ENCODE results near the gene TUBGCP2. TPM values are rescaled to one million over a fixed set of nuclear protein-coding genes. Genes with fewer than 3 reads are reported as not detected.
A peak's percentile ranks its signal among the peaks of the same experiment; 100 is the strongest.

TUBGCP2 gene
- total RNA-seq, 4 donors from 2014 or later = 21.5 to 43.8 (median 36.5) TPM

DNA sequence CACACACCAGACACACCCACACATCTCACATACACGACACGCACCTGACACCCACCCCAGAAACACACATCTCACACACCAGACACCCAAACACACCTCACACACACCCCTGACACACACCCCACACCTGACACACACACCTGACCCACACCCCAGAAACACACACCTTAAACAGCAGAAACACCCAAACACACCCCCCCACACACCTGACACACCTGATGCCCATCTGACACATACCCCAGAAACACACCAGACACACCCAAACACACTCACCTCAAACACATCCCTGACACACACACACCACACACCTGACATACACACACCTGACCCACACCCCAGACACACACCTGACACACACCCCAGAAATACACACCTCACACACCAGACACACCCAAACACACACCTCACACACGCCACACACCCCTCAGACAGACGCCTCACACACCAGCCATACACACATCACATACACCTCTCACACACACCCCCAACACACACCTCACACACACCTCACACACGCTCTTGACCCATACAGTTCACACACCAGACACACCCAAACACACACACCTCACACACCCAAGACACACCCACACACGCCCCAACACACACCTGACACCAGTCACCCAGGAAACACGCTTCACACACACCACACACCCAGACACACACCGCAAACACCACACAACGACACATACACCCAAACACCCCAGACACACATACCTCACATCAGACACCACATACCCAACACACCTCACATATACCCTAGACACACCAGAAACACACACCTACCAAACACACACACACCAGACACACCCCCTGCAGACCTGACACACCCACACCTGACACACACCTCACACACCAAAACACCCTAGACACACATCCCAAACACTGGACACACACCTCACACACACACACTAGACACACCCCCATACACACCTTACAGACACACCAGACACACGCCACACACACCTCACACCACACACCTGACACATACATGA is 29.7 kb upstream of the TUBGCP2 start:
- TF ChIP-seq, protein P1, sequence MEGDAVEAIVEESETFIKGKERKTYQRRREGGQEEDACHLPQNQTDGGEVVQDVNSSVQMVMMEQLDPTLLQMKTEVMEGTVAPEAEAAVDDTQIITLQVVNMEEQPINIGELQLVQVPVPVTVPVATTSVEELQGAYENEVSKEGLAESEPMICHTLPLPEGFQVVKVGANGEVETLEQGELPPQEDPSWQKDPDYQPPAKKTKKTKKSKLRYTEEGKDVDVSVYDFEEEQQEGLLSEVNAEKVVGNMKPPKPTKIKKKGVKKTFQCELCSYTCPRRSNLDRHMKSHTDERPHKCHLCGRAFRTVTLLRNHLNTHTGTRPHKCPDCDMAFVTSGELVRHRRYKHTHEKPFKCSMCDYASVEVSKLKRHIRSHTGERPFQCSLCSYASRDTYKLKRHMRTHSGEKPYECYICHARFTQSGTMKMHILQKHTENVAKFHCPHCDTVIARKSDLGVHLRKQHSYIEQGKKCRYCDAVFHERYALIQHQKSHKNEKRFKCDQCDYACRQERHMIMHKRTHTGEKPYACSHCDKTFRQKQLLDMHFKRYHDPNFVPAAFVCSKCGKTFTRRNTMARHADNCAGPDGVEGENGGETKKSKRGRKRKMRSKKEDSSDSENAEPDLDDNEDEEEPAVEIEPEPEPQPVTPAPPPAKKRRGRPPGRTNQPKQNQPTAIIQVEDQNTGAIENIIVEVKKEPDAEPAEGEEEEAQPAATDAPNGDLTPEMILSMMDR (IDR thresholded peaks at IDR 0.05 in 4 of 5, conservative IDR thresholded peaks at IDR 0.05 in 1 of 5) = no peak
- TF ChIP-seq POLR2A (IDR thresholded peaks at IDR 0.05) = no peak
- peaks cover 5 to 15% of the 10 kb centered on the region in 2 donors for H3K4me1 ChIP-seq
- H3K27me3 ChIP-seq = peaks cover 73 to 87% (median 76%) of the 10 kb centered on the region in 3 donors
- H3K4me3 ChIP-seq = no peak overlapping the region
- no peak for ATAC-seq
- H3K27ac ChIP-seq = no peak overlapping the region
- in situ Hi-C loops (cut with MboI; ENCODE audit: low sequenced_read_pairs in 4 of 4) (no loop called here), intact Hi-C loops (cut with DNase I; ENCODE audit: low total_unique reads) (no loop called here)
- no peak for DNase-seq
- no peaks in the 10 kb centered on the region for H3K36me3 ChIP-seq
- no peaks in the 10 kb centered on the region for H3K9me3 ChIP-seq

DNA sequence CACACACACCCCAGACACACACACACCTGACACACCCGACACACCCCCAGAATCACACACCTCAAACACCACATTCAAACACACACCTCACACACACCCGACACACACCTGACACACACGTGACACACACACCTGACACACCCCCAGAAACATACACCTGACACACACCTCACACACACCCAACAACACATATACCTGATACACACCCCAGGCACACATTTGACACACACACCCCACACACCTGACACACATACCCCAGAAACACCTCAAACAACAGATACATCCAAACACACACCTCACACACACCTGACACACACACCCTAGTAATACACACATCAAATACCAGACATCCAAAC is 28.7 kb upstream of the TUBGCP2 start:
- no peak for ATAC-seq
- intact Hi-C loops (cut with DNase I; ENCODE audit: low total_unique reads) = no loop called here

DNA sequence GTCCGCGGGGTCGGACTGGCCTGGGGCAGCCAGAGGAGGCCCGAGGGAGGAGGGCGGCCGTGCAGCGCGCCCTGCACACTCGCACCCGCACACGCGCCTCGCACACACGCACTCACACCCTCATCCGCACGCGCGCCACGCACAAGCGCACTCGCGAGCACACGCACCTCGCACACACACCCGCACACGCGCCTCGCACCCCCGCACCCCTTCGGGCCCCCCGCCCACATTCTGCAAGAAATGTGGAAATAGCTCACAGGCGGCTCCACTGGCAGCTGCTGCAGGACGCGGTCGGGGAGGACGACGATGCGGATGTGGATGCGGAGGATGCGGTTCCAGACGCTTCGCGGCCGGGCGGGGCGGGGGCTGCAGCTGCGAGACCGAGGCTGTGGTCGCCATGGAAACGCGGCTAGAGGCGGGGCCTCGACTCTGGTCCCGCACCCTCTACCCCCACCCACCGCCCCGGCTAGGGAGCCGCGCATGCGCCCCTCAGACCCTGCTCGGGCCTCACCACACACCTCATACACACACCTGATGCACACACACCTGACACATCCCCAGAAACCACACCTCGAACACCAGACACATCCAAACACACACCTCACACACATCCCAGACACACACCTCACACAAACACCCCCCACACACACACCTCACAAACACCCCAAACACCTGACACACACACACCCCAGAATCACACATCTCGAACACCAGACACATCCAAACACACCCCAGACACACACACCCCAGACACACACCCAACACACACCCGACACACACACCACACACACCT is 28.1 kb upstream of the TUBGCP2 start, which contains the start of gene CALY:
Gene CALY (minus strand): TSS at position 320 of the 793 bp plus-strand sequence. CDS start 7,907 bp downstream, outside the sequence.
- ATAC-seq (no peak), DNase-seq (no peak)
- H3K36me3 ChIP-seq = no peaks in the 10 kb centered on the region
- H3K27me3 ChIP-seq = peaks cover 69 to 86% (median 70%) of the 10 kb centered on the region in 3 donors
- H3K9me3 ChIP-seq = no peaks in the 10 kb centered on the region
- no peak for TF ChIP-seq POLR2A (IDR thresholded peaks at IDR 0.05)
- TF ChIP-seq, protein P1 (IDR thresholded peaks at IDR 0.05 in 4 of 5, conservative IDR thresholded peaks at IDR 0.05 in 1 of 5) = no peak
- intact Hi-C loops (cut with DNase I; ENCODE audit: low total_unique reads) (no loop called here), in situ Hi-C loops (cut with MboI; ENCODE audit: low sequenced_read_pairs in 4 of 4) (no loop called here)
- H3K27ac ChIP-seq = no peak within 1 kb of the TSS
- H3K4me3 ChIP-seq = peak within 1 kb of the TSS in 3 of 4 donors; percentile 27 to 48 (median 36)
- peaks cover 5 to 15% of the 10 kb centered on the region in 2 donors for H3K4me1 ChIP-seq

More for the DNA sequence above, 28.7 kb upstream of the TUBGCP2 start:
- no peak for DNase-seq
- in situ Hi-C loops (cut with MboI; ENCODE audit: low sequenced_read_pairs in 4 of 4) = no loop called here
- H3K9me3 ChIP-seq = no peaks in the 10 kb centered on the region
- TF ChIP-seq, protein P1 (IDR thresholded peaks at IDR 0.05 in 4 of 5, conservative IDR thresholded peaks at IDR 0.05 in 1 of 5) = no peak
- TF ChIP-seq POLR2A (IDR thresholded peaks at IDR 0.05) = no peak
- no peaks in the 10 kb centered on the region for H3K36me3 ChIP-seq
- peaks cover 67 to 86% (median 72%) of the 10 kb centered on the region in 3 donors for H3K27me3 ChIP-seq
- H3K4me1 ChIP-seq = peaks cover 5 to 15% of the 10 kb centered on the region in 2 donors
- H3K27ac ChIP-seq = no peak overlapping the region
- H3K4me3 ChIP-seq = no peak overlapping the region

DNA sequence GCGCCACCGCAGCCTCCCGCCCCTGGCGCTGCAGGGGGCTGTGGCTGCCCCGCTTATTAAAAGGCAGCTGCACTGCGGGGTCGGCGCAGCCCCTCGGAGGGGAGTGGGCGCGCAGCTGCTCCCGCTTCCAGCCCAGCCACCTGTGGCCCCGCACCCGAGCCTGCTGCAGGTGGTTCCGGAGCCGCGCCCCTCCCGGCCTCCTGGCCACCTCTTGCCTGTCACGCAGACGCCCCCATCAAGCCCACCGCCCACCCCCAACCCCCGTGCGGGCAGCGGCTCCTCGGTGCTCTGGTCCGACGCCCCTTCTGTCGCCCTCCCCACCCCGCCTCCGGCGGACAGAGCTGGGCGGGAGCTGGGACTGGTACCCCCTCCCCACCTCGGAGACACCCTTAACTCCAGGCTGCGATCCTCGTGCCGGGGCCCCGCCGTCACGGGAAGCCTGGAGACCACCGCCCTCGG is 27.5 kb upstream of the TUBGCP2 start:
- H3K9me3 ChIP-seq = no peaks in the 10 kb centered on the region
- H3K27me3 ChIP-seq = peaks cover 67 to 85% (median 68%) of the 10 kb centered on the region in 3 donors
- H3K36me3 ChIP-seq = no peaks in the 10 kb centered on the region
- ATAC-seq (no peak), DNase-seq (no peak)
- H3K27ac ChIP-seq = no peak overlapping the region
- intact Hi-C loops (cut with DNase I; ENCODE audit: low total_unique reads) = no loop called here
- in situ Hi-C loops (cut with MboI; ENCODE audit: low sequenced_read_pairs in 4 of 4) = no loop called here
- H3K4me3 ChIP-seq = peak overlapping the region in 2 of 4 donors; percentile 36 to 48
- TF ChIP-seq, protein P1 (IDR thresholded peaks at IDR 0.05 in 4 of 5, conservative IDR thresholded peaks at IDR 0.05 in 1 of 5) = no peak
- TF ChIP-seq POLR2A (IDR thresholded peaks at IDR 0.05) = no peak
- H3K4me1 ChIP-seq = peaks cover 5 to 15% of the 10 kb centered on the region in 2 donors

Data from gastrocnemius medialis (tissue), 4 donors.